Hepatocyte (in vitro differentiated cells): ENCODE data around the gene RAD23B. TPM values are rescaled to one million over a fixed set of nuclear protein-coding genes. Genes with fewer than 3 reads are reported as not detected.

Experiments used
- DNase-seq: peaks from one replicate; pipeline ENCODE4 v3.0.0-alpha.2; 2016; ENCODE audit warnings: low spot score
- H2AFZ ChIP-seq: fragments of 200-600 bp; sonication (generic); 2 replicates; pipeline ENCODE4 v1.6.0; 2016; ENCODE audit warnings: antibody characterized with exemption, mild to moderate bottlenecking
- H3K27ac ChIP-seq: fragments of 200-600 bp; sonication (generic); 2 replicates; pipeline ENCODE4 v1.5.1; 2016; ENCODE audit warnings: mild to moderate bottlenecking
- H3K27me3 ChIP-seq: fragments of 200-600 bp; sonication (generic); 2 replicates; pipeline ENCODE4 v1.6.1; 2016
- H3K36me3 ChIP-seq: fragments of 200-600 bp; sonication (generic); replicated peaks from 2 replicates; pipeline ENCODE4 v1.5.1; 2016; ENCODE audit warnings: low read depth; ENCODE audit not compliant: insufficient read depth
- H3K4me1 ChIP-seq: fragments of 200-600 bp; sonication (generic); 2 replicates; pipeline ENCODE4 v1.5.1; 2016; ENCODE audit warnings: mild to moderate bottlenecking, moderate library complexity; ENCODE audit not compliant: insufficient read depth
- H3K4me2 ChIP-seq: fragments of 200-600 bp; sonication (generic); 2 replicates; pipeline ENCODE4 v1.6.0; 2016
- H3K4me3 ChIP-seq: fragments of 200-600 bp; sonication (generic); 2 replicates; pipeline ENCODE4 v1.5.1; 2016; ENCODE audit warnings: mild to moderate bottlenecking
- H3K79me2 ChIP-seq: fragments of 200-600 bp; sonication (generic); 2 replicates; pipeline ENCODE4 v1.6.0; 2017; ENCODE audit warnings: mild to moderate bottlenecking
- H3K9me2 ChIP-seq: fragments of 200-600 bp; sonication (generic); replicated peaks from 2 replicates; pipeline ENCODE4 v1.6.0; 2017; ENCODE audit warnings: mild to moderate bottlenecking; ENCODE audit not compliant: insufficient read depth
- H3K9me3 ChIP-seq: fragments of 200-600 bp; sonication (generic); 2 replicates; pipeline ENCODE4 v1.5.1; 2016; ENCODE audit warnings: low read depth, mild to moderate bottlenecking
- H4K20me1 ChIP-seq: fragments of 200-600 bp; sonication (generic); 2 replicates; pipeline ENCODE4 v1.6.0; 2016; ENCODE audit warnings: mild to moderate bottlenecking; ENCODE audit not compliant: insufficient read depth, poor library complexity, severe bottlenecking
- CTCF ChIP-seq: fragments of 200-600 bp; sonication (generic); IDR thresholded peaks from 2 replicates; pipeline ENCODE4 v1.5.1; 2016; ENCODE audit warnings: antibody characterized with exemption, mild to moderate bottlenecking; ENCODE audit not compliant: poor library complexity
- EZH2 ChIP-seq: fragments of 200-600 bp; sonication (generic); IDR thresholded peaks from 2 replicates; pipeline ENCODE4 v1.6.1; 2016; ENCODE audit warnings: antibody characterized with exemption, mild to moderate bottlenecking, borderline replicate concordance
- EZH2phosphoT487 ChIP-seq: fragments of 200-600 bp; sonication (generic); IDR thresholded peaks from one replicate; pipeline ENCODE4 v1.6.1; 2018; ENCODE audit warnings: antibody characterized with exemption, mild to moderate bottlenecking, low read depth, moderate library complexity; ENCODE audit not compliant: unreplicated experiment, severe bottlenecking
- WGBS: methylation state at CpG from one replicate; pipeline ENCODE4 v1.1.6; 2016; ENCODE audit warnings: low lambda C conversion rate; ENCODE audit errors: missing lambda C conversion rate; 5-methylcytosine and 5-hydroxymethylcytosine counted together
- polyA plus RNA-seq: library from polyadenylated mRNA; unstranded; fragments of >200 nt; fragmentation: Nextera tagmentation; extraction: Ambion mirVana; gene quantifications from 2 replicates; pipeline ENCODE4 v1.2.1, GENCODE V29; 2016
- total RNA-seq: library from RNA; depleted of rRNA; stranded (reverse); fragments of >200 nt; gene quantifications from 2 replicates; pipeline ENCODE4 v1.2.3, GENCODE V29; 2014

Gene RAD23B
- total and polyA plus RNA-seq, 2 experiments from 2014 or later: 15.9 to 126 TPM

- no peaks in the 10 kb centered on the region for H3K79me2 ChIP-seq
- H2AFZ ChIP-seq: no peak overlapping the region
- 44% methylated on average over 4 of the region's 4 CpGs for WGBS
- H3K4me3 ChIP-seq: no peak overlapping the region
- peak overlapping the region; percentile 10 for H3K27ac ChIP-seq
- H3K9me3 ChIP-seq: no peaks in the 10 kb centered on the region
- no peaks in the 10 kb centered on the region for H4K20me1 ChIP-seq
- H3K4me1 ChIP-seq: peaks cover 17% of the 10 kb centered on the region
- peak; percentile 80 for DNase-seq
- H3K4me2 ChIP-seq: no peak overlapping the region
- H3K27me3 ChIP-seq: no peaks in the 10 kb centered on the region
- H3K36me3 ChIP-seq: no peaks in the 10 kb centered on the region
- H3K9me2 ChIP-seq: no peaks in the 10 kb centered on the region
- no peak for TF ChIP-seq EZH2
- no peak for TF ChIP-seq CTCF
- no peak for TF ChIP-seq EZH2phosphoT487
Measured at GRCh38 chr9:107274953-107275422, 8.1 kb upstream of the RAD23B start.

GRCh38 chr9:107275530-107275929 lies 7.5 kb upstream of the RAD23B start:
- no peak overlapping the region for H3K4me3 ChIP-seq
- TF ChIP-seq EZH2: no peak
- TF ChIP-seq EZH2phosphoT487: no peak
- TF ChIP-seq CTCF: no peak
- 93% methylated on average over 2 of the region's 2 CpGs for WGBS
- no peaks in the 10 kb centered on the region for H4K20me1 ChIP-seq
- H3K79me2 ChIP-seq: no peaks in the 10 kb centered on the region
- H2AFZ ChIP-seq: no peak overlapping the region
- no peaks in the 10 kb centered on the region for H3K9me2 ChIP-seq
- no peaks in the 10 kb centered on the region for H3K36me3 ChIP-seq
- H3K4me2 ChIP-seq: no peak overlapping the region
- no peaks in the 10 kb centered on the region for H3K27me3 ChIP-seq
- H3K9me3 ChIP-seq: no peaks in the 10 kb centered on the region
- H3K4me1 ChIP-seq: peaks cover 13% of the 10 kb centered on the region
- DNase-seq: no peak
- H3K27ac ChIP-seq: peak overlapping the region; percentile 10

DNA sequence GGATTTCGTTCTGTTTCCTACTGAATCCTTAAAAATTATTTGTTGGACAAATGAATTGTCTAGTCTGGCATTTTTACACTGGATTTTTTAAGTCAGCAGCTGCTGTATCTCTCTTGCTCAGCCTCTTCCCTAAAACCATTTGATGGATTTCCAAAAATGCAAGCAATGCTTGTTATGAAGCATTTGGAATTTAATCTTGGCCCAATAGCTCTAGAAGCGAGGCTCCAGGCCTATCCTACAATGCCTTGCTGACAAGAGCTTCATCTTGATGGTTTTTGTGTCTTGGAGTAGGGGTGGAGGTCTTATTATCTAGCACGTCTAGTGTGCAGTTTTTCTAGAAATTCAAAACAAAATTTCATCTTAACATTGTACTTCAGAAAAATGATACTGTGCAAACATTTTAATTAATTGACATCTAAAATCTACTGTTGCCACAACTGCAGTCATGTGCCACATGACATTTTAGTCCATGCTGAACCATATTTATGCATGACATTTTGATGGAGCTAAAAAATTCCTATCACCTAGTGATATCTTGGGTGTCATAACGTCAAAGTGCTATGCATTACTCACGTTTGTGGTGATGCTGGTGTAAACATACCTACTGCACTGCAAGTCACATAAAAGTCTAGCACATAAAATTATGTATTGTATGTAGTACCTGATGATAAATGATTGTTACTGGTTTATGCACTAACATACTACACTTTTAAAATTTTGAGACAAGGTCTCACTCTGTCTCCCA lies 5.9 kb upstream of the RAD23B start:
- DNase-seq: no peak
- Histone ChIP-seq H3K79me2 (no peaks in the 10 kb centered on the region), H3K4me1 (peaks cover 12% of the 10 kb centered on the region), H3K4me3 (no peak overlapping the region), H3K36me3 (no peaks in the 10 kb centered on the region), H4K20me1 (no peaks in the 10 kb centered on the region), H3K9me3 (no peaks in the 10 kb centered on the region), H3K27ac (no peak overlapping the region), H2AFZ (no peak overlapping the region), H3K4me2 (no peak overlapping the region), H3K9me2 (no peaks in the 10 kb centered on the region), H3K27me3 (no peaks in the 10 kb centered on the region)
- TF ChIP-seq EZH2: no peak
- TF ChIP-seq EZH2phosphoT487: no peak
- no peak for TF ChIP-seq CTCF
- 68% methylated on average over 5 of the region's 5 CpGs for WGBS
